ENCODE data around the gene UBN1.

Gene UBN1

GRCh38 chr16:4825196-4825595 is 22.1 kb upstream of the UBN1 start:
- DNase-seq (ENCODE audit: low spot score) = no peak

- no peak for DNase-seq (ENCODE audit: low spot score)
These were observed 20.8 kb upstream of the UBN1 start for GRCh38 chr16:4826526-4826925.

GRCh38 chr16:4826980-4827379 is 20.3 kb upstream of the UBN1 start:
- DNase-seq (ENCODE audit: low spot score) = no peak

GRCh38 chr16:4828567-4829321 is 18.5 kb upstream of the UBN1 start:
- no peak for DNase-seq (ENCODE audit: low spot score)

- DNase-seq (ENCODE audit: low spot score) = no peak
These were observed 16.9 kb upstream of the UBN1 start for GRCh38 chr16:4830408-4830807.

- DNase-seq (ENCODE audit: low spot score) = no peak
These were observed 15.7 kb upstream of the UBN1 start for GRCh38 chr16:4831616-4832015.

- DNase-seq (ENCODE audit: low spot score) = no peak
These were observed 14.5 kb upstream of the UBN1 start for GRCh38 chr16:4832698-4833343.

- DNase-seq (ENCODE audit: low spot score) = no peak
These were observed 13.7 kb upstream of the UBN1 start for GRCh38 chr16:4833584-4833983.

- no peak for DNase-seq (ENCODE audit: low spot score)
These were observed 10.6 kb upstream of the UBN1 start for GRCh38 chr16:4836727-4837126.

GRCh38 chr16:4837733-4838501 is 9.4 kb upstream of the UBN1 start:
- no peak for DNase-seq (ENCODE audit: low spot score)

- no peak for DNase-seq (ENCODE audit: low spot score)
These were observed 7.3 kb upstream of the UBN1 start for GRCh38 chr16:4839942-4840341.

GRCh38 chr16:4840984-4841383 is 6.3 kb upstream of the UBN1 start:
- no peak for DNase-seq (ENCODE audit: low spot score)

- peak; percentile 63 for DNase-seq (ENCODE audit: low spot score)
These were observed 779 bp upstream of the UBN1 start for GRCh38 chr16:4846503-4846900.

GRCh38 chr16:4847774-4848587 is 700 bp downstream of the UBN1 start:
- peak; percentile 83 for DNase-seq (ENCODE audit: low spot score)

- no peak for DNase-seq (ENCODE audit: low spot score)
These were observed 2.9 kb downstream of the UBN1 start for GRCh38 chr16:4850211-4850610.

GRCh38 chr16:4852221-4852872 is 5.1 kb downstream of the UBN1 start:
- no peak for DNase-seq (ENCODE audit: low spot score)

- DNase-seq (ENCODE audit: low spot score) = no peak
These were observed 8.1 kb downstream of the UBN1 start for GRCh38 chr16:4855371-4855770.

GRCh38 chr16:4855804-4856203 is 8.5 kb downstream of the UBN1 start:
- DNase-seq (ENCODE audit: low spot score) = no peak

- no peak for DNase-seq (ENCODE audit: low spot score)
These were observed 12.1 kb downstream of the UBN1 start for GRCh38 chr16:4859190-4859899.

GRCh38 chr16:4859900-4860255 is 12.6 kb downstream of the UBN1 start:
- DNase-seq (ENCODE audit: low spot score) = no peak

- DNase-seq (ENCODE audit: low spot score) = no peak
These were observed 13.6 kb downstream of the UBN1 start for GRCh38 chr16:4860727-4861342.
